Body of pancreas (tissue), 4 donors: ENCODE data around the gene ASB14. TPM values are rescaled to one million over a fixed set of nuclear protein-coding genes. Genes with fewer than 3 reads are reported as not detected.

Source experiments
- ATAC-seq: fragments of 150-250 bp; one replicate; pipeline ENCODE4 v1.9.1; 2016
- DNase-seq, 4 donors: peaks; one replicate each; pipeline ENCODE4 v3.0.0-alpha.2; 2019
- H3K27ac ChIP-seq, 4 donors: fragments of 200-600 bp; sonication (generic); 1 replicate in 3 of 4; 2 replicates in 1 of 4; pipeline versions ENCODE4 v1.5.1 to v1.6.1; 2016 to 2019; ENCODE audit warnings: mild to moderate bottlenecking in 1 of 4, mixed read lengths in 1 of 4, moderate library complexity in 1 of 4
- H3K27me3 ChIP-seq, 2 donors: fragments of 200-600 bp; sonication (generic); one replicate each; pipeline ENCODE4 v1.6.0; 2016; ENCODE audit warnings: mild to moderate bottlenecking in 1 of 2
- H3K36me3 ChIP-seq, 2 donors: fragments of 200-600 bp; sonication (generic); replicated peaks in 1 of 2; 2 replicates each; pipeline ENCODE4 v1.5.1; 2016; ENCODE audit warnings: low read depth in 2 of 2; ENCODE audit not compliant: insufficient read depth in 1 of 2
- H3K4me1 ChIP-seq: fragments of 200-600 bp; sonication (generic); one replicate; pipeline ENCODE4 v1.6.0; 2016
- H3K4me3 ChIP-seq, 2 donors: fragments of 200-600 bp; sonication (generic); 1 replicate in 1 of 2; 2 replicates in 1 of 2; pipeline ENCODE4 v1.5.1; 2016 to 2019
- H3K9me3 ChIP-seq, 3 donors: fragments of 200-600 bp; sonication (generic); 1 replicate in 2 of 3; 2 replicates in 1 of 3; pipeline ENCODE4 v1.5.1; 2016
- POLR2A ChIP-seq, 3 donors: fragments of 450-650 bp; IDR thresholded peaks; one replicate each; pipeline ENCODE4 v1.6.1; 2016; ENCODE audit warnings: antibody characterized with exemption in 3 of 3, mild to moderate bottlenecking in 2 of 3
- WGBS, 2 donors: methylation state at CpG; one replicate each; pipeline ENCODE4 v1.1.5; 2017; 5-methylcytosine and 5-hydroxymethylcytosine counted together
- intact Hi-C: fragments of 100-400 bp; cut with DNase I; formaldehyde crosslinking; loops from one replicate; pipeline ENCODE4 v1.15.1; 2023
- total RNA-seq, 2 donors: library from RNA; depleted of rRNA; stranded (reverse); fragments of >200 nt; gene quantifications; one replicate each; pipeline ENCODE4 v1.1.0, GENCODE V29; 2016
- TF ChIP-seq, protein P1 (sequence below), 7 experiments: fragments of 450-650 bp in 4 of 7; fragments of 200-600 bp in 3 of 7; sonication (generic) in 3 of 7; IDR thresholded peaks; one replicate each; pipeline ENCODE4 v1.5.1; 2016 to 2019; ENCODE audit warnings: antibody characterized with exemption in 7 of 7

The ASB14 gene
- total RNA-seq, 2 donors from 2014 or later, result not detected

DNA sequence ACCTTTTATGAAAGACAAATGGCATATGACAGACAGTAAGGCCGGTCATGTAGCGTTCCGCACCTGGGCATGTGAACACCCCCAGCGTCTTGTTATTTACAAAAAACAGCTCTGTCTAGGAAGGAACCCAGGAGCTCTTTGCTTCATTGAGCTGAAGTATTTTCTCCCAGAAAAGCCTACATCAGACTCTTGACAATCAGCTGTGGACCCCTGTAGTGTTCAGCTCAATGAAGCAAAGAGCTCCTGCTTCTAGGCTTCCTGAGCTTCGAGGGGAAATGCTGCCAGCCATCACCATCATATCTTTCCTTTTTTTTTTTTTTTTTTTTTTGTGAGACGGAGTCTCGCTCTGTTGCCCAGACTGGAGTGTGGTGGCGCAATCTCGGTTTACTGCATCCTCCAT lies 4.1 kb downstream of the ASB14 start:
- no peak for DNase-seq
- 83 to 85% methylated on average over 8 to 9 of the region's 9 CpGs for WGBS, 2 donors

DNA sequence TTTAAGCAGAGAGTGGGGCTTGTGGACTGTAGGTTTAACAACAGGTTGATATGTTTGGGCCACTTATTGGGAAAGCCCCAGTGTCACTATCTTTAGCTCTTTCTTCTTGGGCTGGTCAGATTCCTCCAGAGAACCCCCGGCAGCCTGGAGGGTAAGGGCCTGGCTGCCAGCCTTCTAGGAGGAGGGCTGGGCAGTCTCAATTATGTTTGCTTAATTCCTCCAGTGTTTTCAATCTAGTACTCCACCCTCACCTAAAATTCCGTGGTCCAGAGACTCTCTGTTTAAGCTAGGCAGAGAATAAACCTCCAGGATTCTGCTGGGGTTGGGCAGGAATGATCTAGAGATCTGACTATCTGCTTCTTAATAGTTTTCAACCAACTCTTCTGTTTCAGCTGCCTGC lies 5.3 kb downstream of the ASB14 start:
- ATAC-seq, result no peak
- no peak for TF ChIP-seq POLR2A (IDR thresholded peaks at IDR 0.05)
- TF ChIP-seq, protein P1, sequence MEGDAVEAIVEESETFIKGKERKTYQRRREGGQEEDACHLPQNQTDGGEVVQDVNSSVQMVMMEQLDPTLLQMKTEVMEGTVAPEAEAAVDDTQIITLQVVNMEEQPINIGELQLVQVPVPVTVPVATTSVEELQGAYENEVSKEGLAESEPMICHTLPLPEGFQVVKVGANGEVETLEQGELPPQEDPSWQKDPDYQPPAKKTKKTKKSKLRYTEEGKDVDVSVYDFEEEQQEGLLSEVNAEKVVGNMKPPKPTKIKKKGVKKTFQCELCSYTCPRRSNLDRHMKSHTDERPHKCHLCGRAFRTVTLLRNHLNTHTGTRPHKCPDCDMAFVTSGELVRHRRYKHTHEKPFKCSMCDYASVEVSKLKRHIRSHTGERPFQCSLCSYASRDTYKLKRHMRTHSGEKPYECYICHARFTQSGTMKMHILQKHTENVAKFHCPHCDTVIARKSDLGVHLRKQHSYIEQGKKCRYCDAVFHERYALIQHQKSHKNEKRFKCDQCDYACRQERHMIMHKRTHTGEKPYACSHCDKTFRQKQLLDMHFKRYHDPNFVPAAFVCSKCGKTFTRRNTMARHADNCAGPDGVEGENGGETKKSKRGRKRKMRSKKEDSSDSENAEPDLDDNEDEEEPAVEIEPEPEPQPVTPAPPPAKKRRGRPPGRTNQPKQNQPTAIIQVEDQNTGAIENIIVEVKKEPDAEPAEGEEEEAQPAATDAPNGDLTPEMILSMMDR (IDR thresholded peaks at IDR 0.05), result no peak
- 59 to 75% methylated on average over 2 of the region's 2 CpGs for WGBS, 2 donors

More for the DNA sequence above, 4.1 kb downstream of the ASB14 start:
- Histone ChIP-seq H3K4me3 (no peak overlapping the region), H3K36me3 (no peaks in the 10 kb centered on the region), H3K27ac (no peak overlapping the region), H3K9me3 (no peaks in the 10 kb centered on the region), H3K27me3 (no peaks in the 10 kb centered on the region), H3K4me1 (no peaks in the 10 kb centered on the region)
- no peak for ATAC-seq
- intact Hi-C loops, result no loop called here
- no peak for TF ChIP-seq POLR2A (IDR thresholded peaks at IDR 0.05)
- TF ChIP-seq, protein P1 (IDR thresholded peaks at IDR 0.05), result no peak

GRCh38 chr3:57283334-57283733 lies 9.2 kb downstream of the ASB14 start:
- DNase-seq, result no peak
- no peak overlapping the region for H3K27ac ChIP-seq
- intact Hi-C loops, result no loop called here

More for the DNA sequence above, 5.3 kb downstream of the ASB14 start:
- no peaks in the 10 kb centered on the region for H3K36me3 ChIP-seq
- H3K9me3 ChIP-seq, result no peaks in the 10 kb centered on the region
- H3K27me3 ChIP-seq, result no peaks in the 10 kb centered on the region
- H3K4me1 ChIP-seq, result no peaks in the 10 kb centered on the region
- DNase-seq, result no peak
- H3K27ac ChIP-seq, result no peak overlapping the region
- intact Hi-C loops, result no loop called here
- H3K4me3 ChIP-seq, result no peak overlapping the region

GRCh38 chr3:57281715-57282114 lies 10.8 kb downstream of the ASB14 start:
- 31 to 38% methylated on average over 1 of the region's 1 CpG for WGBS, 2 donors
- peaks cover 0 to 8% (median 0%) of the 10 kb centered on the region in 3 donors for H3K9me3 ChIP-seq

More at GRCh38 chr3:57283334-57283733, 9.2 kb downstream of the ASB14 start:
- ATAC-seq, result no peak
- peaks cover 0 to 8% (median 0%) of the 10 kb centered on the region in 3 donors for H3K9me3 ChIP-seq
- no peaks in the 10 kb centered on the region for H3K36me3 ChIP-seq
- H3K4me3 ChIP-seq, result no peak overlapping the region
- no peaks in the 10 kb centered on the region for H3K27me3 ChIP-seq
- no peaks in the 10 kb centered on the region for H3K4me1 ChIP-seq
- 69 to 76% methylated on average over 6 of the region's 6 CpGs for WGBS, 2 donors
- TF ChIP-seq, protein P1 (IDR thresholded peaks at IDR 0.05), result no peak
- no peak for TF ChIP-seq POLR2A (IDR thresholded peaks at IDR 0.05)

More at GRCh38 chr3:57281715-57282114, 10.8 kb downstream of the ASB14 start:
- no peaks in the 10 kb centered on the region for H3K27me3 ChIP-seq
- no peak overlapping the region for H3K4me3 ChIP-seq
- DNase-seq, result no peak
- no peaks in the 10 kb centered on the region for H3K4me1 ChIP-seq
- no peak for ATAC-seq
- TF ChIP-seq, protein P1 (IDR thresholded peaks at IDR 0.05), result no peak
- no peak for TF ChIP-seq POLR2A (IDR thresholded peaks at IDR 0.05)
- no peak overlapping the region for H3K27ac ChIP-seq
- intact Hi-C loops, result no loop called here
- H3K36me3 ChIP-seq, result no peaks in the 10 kb centered on the region
